IgD-negative memory B cell (primary cell): Measurements from ENCODE around the gene KLHL36. TPM values are rescaled to one million over a fixed set of nuclear protein-coding genes. Genes with fewer than 3 reads are reported as not detected.
"Not testable (repeated sequence)": the region's sequence is repeated elsewhere in the genome, so short reads cannot be mapped to it uniquely, and the experiment has no call there.

Experiments used
- H3K27ac Mint-ChIP-seq, 3 donors: one replicate each; pipeline ENCODE4 v1.8.0; 2020 to 2022; ENCODE audit warnings: mild to moderate bottlenecking in 3 of 3, mixed read lengths in 3 of 3, moderate library complexity in 1 of 3
- H3K27me3 Mint-ChIP-seq: one replicate; pipeline ENCODE4 v1.8.0; 2021; ENCODE audit warnings: mixed read lengths
- H3K36me3 Mint-ChIP-seq: one replicate; pipeline ENCODE4 v1.8.0; 2020; ENCODE audit warnings: mild to moderate bottlenecking, mixed read lengths
- H3K4me1 Mint-ChIP-seq, 3 donors: one replicate each; pipeline ENCODE4 v1.8.0; 2020 to 2022; ENCODE audit warnings: mixed read lengths in 3 of 3, mild to moderate bottlenecking in 1 of 3
- H3K4me3 Mint-ChIP-seq, 4 donors: one replicate each; pipeline ENCODE4 v1.8.0; 2020 to 2022; ENCODE audit warnings: mild to moderate bottlenecking in 4 of 4, mixed read lengths in 4 of 4, moderate library complexity in 3 of 4
- H3K9me3 Mint-ChIP-seq, 3 donors: one replicate each; pipeline ENCODE4 v1.8.0; 2020 to 2021; ENCODE audit warnings: mixed read lengths in 3 of 3, mild to moderate bottlenecking in 1 of 3
- polyA plus RNA-seq: library from polyadenylated mRNA; unstranded; fragments of 300-500 nt; fragmentation: Illumina TruSeq; gene quantifications from one replicate; pipeline ENCODE4 v1.2.3, GENCODE V29; 2021

The KLHL36 gene
- polyA plus RNA-seq, 1 donor from 2014 or later: 34.1 TPM

DNA sequence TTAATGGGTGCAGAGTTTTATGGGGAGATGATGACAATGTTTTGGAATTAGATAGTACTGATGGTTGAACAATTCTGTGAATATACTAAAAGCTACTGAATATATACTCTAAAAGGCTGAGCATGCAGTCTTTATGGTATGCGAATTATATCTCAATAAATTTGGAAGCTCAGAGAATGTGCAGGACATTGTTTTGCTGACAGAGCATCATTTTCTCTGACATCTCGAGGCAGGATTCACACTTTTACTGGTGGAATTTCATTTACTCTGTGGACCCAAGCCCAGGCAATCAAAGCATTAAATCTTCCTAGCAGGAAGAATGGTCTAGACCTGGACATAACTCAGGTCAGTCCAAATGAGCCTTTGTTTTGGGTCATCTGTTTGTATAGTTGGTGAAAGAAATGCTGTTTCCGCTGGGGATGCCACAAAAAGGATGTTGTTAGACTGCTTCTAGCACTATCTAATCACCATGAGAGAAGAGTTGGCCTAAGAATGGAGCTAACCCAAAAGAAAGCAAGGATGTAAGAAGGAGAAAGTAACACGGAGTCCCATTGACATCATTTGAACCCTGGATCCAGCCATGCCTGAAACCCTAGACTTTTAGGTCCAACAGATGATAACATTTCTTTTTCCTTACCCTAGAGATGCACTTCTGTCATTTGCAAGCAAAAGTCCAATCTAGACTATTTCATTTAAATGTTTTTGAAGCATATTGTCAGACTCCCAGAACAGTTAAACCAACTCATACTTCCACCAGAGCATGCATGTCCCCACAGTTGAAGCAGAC lies 32.7 kb downstream of the KLHL36 start:
- H3K27ac Mint-ChIP-seq: no peak overlapping the region
- H3K9me3 Mint-ChIP-seq: no peaks in the 10 kb centered on the region
- peaks cover 4% of the 10 kb centered on the region for H3K27me3 Mint-ChIP-seq
- peaks cover 0 to 4% (median 3%) of the 10 kb centered on the region in 3 donors for H3K4me1 Mint-ChIP-seq
- H3K36me3 Mint-ChIP-seq: no peaks in the 10 kb centered on the region
- H3K4me3 Mint-ChIP-seq: no peak overlapping the region

- no peaks in the 10 kb centered on the region for H3K9me3 Mint-ChIP-seq
- peaks cover 4% of the 10 kb centered on the region for H3K27me3 Mint-ChIP-seq
- H3K4me1 Mint-ChIP-seq: peaks cover 10 to 22% (median 14%) of the 10 kb centered on the region in 3 donors
- no peak overlapping the region for H3K4me3 Mint-ChIP-seq
- peak overlapping the region in 1 of 3 donors; percentile 63 for H3K27ac Mint-ChIP-seq
- H3K36me3 Mint-ChIP-seq: peaks cover 2% of the 10 kb centered on the region
Measured at GRCh38 chr16:84683691-84684591, 35.6 kb downstream of the KLHL36 start.

- H3K9me3 Mint-ChIP-seq: no peaks in the 10 kb centered on the region
- H3K4me1 Mint-ChIP-seq: peaks cover 10 to 22% (median 14%) of the 10 kb centered on the region in 3 donors
- H3K4me3 Mint-ChIP-seq: no peak overlapping the region
- H3K36me3 Mint-ChIP-seq: peaks cover 2% of the 10 kb centered on the region
- peak overlapping the region in 1 of 3 donors; percentile 63 for H3K27ac Mint-ChIP-seq
- peaks cover 4% of the 10 kb centered on the region for H3K27me3 Mint-ChIP-seq
Measured at GRCh38 chr16:84684592-84684965, 36.3 kb downstream of the KLHL36 start.

- Mint-ChIP-seq H3K4me3 (peak overlapping the region in 1 of 4 donors; percentile 14), H3K27me3 (peaks cover 4% of the 10 kb centered on the region), H3K9me3 (no peaks in the 10 kb centered on the region)
Measured at GRCh38 chr16:84685210-84685609, 36.9 kb downstream of the KLHL36 start.

DNA sequence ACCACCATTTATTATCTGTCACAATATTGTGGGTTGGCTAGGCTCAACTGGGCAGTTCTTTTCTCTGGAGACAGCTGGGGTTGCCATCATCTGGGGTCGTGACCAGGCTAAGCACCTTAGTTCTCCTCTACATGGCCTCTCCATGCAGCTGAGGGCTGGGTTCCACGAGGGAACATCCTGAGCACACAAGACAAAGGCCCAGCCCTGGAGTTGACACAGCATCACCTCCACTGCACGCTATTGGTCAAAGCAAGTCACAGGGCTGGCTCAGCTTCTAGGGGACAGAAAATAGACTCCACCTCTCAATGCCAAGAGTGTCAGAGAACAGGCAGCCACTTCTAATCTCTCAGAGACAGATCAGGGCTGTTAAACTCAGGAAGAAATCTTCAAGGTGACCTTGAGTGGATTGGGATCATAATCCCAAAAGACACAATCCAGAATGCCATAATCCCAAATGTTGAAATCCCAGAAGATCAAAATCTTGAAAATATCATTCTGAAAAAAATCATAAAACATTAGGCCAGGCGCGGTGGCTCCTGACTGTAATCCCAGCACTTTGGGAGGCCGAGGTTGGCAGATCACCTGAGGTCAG lies 38.5 kb downstream of the KLHL36 start:
- Mint-ChIP-seq H3K27ac (no peak overlapping the region), H3K27me3 (peaks cover 4% of the 10 kb centered on the region), H3K36me3 (peaks cover 4% of the 10 kb centered on the region)

More at GRCh38 chr16:84685210-84685609, 36.9 kb downstream of the KLHL36 start:
- peaks cover 10 to 22% (median 14%) of the 10 kb centered on the region in 3 donors for H3K4me1 Mint-ChIP-seq
- peaks cover 2% of the 10 kb centered on the region for H3K36me3 Mint-ChIP-seq
- H3K27ac Mint-ChIP-seq: peak overlapping the region in 1 of 3 donors; percentile 63

DNA sequence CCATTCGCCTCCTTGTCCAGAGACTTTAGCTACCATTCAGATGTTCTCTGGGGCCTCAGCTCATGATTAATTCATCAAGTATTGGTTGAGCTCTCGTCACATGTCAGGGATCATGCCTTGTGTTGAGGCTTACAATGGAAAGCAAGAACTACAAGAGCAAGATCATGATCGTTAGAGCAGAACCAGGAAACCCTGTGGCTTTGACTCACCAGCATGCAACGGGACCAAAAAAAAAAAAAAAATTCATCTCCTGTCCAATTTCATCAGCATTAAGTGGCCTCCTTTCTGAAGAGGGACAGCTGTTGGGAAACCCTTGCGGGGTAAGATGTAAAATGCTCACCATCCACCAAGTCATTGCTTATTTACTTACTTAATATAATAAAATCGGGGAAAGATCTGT lies 39.4 kb downstream of the KLHL36 start:
- Mint-ChIP-seq H3K27me3 (peaks cover 2% of the 10 kb centered on the region), H3K36me3 (peaks cover 4% of the 10 kb centered on the region), H3K9me3 (no peaks in the 10 kb centered on the region), H3K27ac (peak overlapping the region; percentile 23 to 89 (median 26)), H3K4me3 (peak overlapping the region; percentile 5 to 91 (median 43)), H3K4me1 (peaks cover 10 to 22% (median 14%) of the 10 kb centered on the region in 3 donors)

More for the DNA sequence above, 38.5 kb downstream of the KLHL36 start:
- H3K4me1 Mint-ChIP-seq: peaks cover 10 to 22% (median 14%) of the 10 kb centered on the region in 3 donors
- H3K9me3 Mint-ChIP-seq: no peaks in the 10 kb centered on the region
- peak overlapping the region in 2 of 4 donors; percentile 46 to 72 for H3K4me3 Mint-ChIP-seq

DNA sequence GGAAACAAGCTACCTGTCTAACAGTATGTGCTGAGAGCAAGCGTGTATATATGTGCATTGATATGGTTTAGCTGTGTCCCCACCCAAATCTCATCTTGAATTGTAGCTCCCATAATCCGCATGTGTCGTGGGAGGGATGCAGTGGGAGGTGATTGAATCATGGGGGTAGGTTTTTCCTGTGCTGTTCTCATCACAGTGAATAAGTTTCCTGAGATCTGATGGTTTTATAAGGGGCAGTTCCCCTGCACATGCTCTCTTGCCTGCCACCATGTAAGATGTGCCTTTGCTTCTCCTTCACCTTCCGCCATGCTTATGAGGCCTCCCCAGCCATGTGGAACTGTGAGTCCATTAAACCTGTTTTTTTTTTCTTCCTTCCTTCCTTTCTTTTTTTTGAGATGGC lies 39.9 kb downstream of the KLHL36 start:
- not testable (repeated sequence) for H3K27me3 Mint-ChIP-seq, H3K9me3 Mint-ChIP-seq, H3K4me3 Mint-ChIP-seq, H3K36me3 Mint-ChIP-seq
- Mint-ChIP-seq H3K27ac (peak overlapping the region in 2 of 3 donors; percentile 23 to 26), H3K4me1 (peaks cover 10 to 22% (median 14%) of the 10 kb centered on the region in 3 donors)

DNA sequence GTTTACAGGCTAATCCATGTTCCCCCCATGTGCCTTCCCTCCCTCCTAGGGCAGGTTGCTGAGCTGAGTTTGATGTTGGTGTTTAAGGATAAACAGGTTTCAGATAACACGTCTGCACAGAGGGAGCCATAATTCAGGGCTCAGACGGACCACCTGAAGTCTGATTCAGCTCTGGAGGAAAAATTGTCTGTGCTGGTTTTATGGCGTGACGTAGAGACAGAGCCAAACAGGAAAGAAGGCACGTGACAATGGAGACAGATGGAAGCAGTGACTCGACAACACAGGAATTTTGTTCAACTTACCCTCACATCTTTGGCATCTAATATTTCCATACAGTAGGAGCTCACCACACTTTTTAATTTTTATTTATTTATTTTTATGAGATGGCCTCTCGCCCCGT lies 40.8 kb downstream of the KLHL36 start:
- H3K4me1 Mint-ChIP-seq: peaks cover 10 to 21% (median 14%) of the 10 kb centered on the region in 3 donors
- H3K27me3 Mint-ChIP-seq: no peaks in the 10 kb centered on the region
- H3K9me3 Mint-ChIP-seq: no peaks in the 10 kb centered on the region
- H3K4me3 Mint-ChIP-seq: no peak overlapping the region
- no peak overlapping the region for H3K27ac Mint-ChIP-seq
- peaks cover 4% of the 10 kb centered on the region for H3K36me3 Mint-ChIP-seq

- Mint-ChIP-seq H3K4me3 (peak overlapping the region in 1 of 4 donors; percentile 58), H3K27ac (no peak overlapping the region), H3K9me3 (no peaks in the 10 kb centered on the region), H3K4me1 (peaks cover 10 to 17% (median 14%) of the 10 kb centered on the region in 3 donors), H3K36me3 (peaks cover 4% of the 10 kb centered on the region), H3K27me3 (no peaks in the 10 kb centered on the region)
Measured at GRCh38 chr16:84690088-84690819, 41.9 kb downstream of the KLHL36 start.

GRCh38 chr16:84692451-84693214 lies 44.3 kb downstream of the KLHL36 start:
- Mint-ChIP-seq H3K9me3 (no peaks in the 10 kb centered on the region), H3K4me3 (no peak overlapping the region), H3K36me3 (peaks cover 2% of the 10 kb centered on the region), H3K27ac (no peak overlapping the region), H3K4me1 (peaks cover 4 to 11% (median 4%) of the 10 kb centered on the region in 3 donors), H3K27me3 (no peaks in the 10 kb centered on the region)

- not testable (repeated sequence) for H3K9me3 Mint-ChIP-seq, H3K27ac Mint-ChIP-seq, H3K27me3 Mint-ChIP-seq, H3K4me1 Mint-ChIP-seq, H3K4me3 Mint-ChIP-seq, H3K36me3 Mint-ChIP-seq
Measured at GRCh38 chr16:84693869-84694268, 45.6 kb downstream of the KLHL36 start.

- Mint-ChIP-seq H3K4me3 (no peak overlapping the region), H3K36me3 (peaks cover 2% of the 10 kb centered on the region), H3K27me3 (no peaks in the 10 kb centered on the region), H3K4me1 (peaks cover 0 to 2% (median 0%) of the 10 kb centered on the region in 3 donors), H3K9me3 (no peaks in the 10 kb centered on the region), H3K27ac (peak overlapping the region in 1 of 3 donors; percentile 59)
Measured at GRCh38 chr16:84694980-84695379, 46.7 kb downstream of the KLHL36 start.

- Mint-ChIP-seq H3K27me3 (no peaks in the 10 kb centered on the region), H3K27ac (peak overlapping the region; percentile 90 to 98 (median 94)), H3K36me3 (no peaks in the 10 kb centered on the region), H3K4me3 (peak overlapping the region; percentile 81 to 94 (median 84)), H3K4me1 (peaks cover 22 to 32% (median 25%) of the 10 kb centered on the region in 3 donors), H3K9me3 (no peaks in the 10 kb centered on the region)
Measured at GRCh38 chr16:84699147-84699711, 50.9 kb downstream of the KLHL36 start.
